WTC11 (cell line): ENCODE data around the gene MRPS11. TPM values are rescaled to one million over a fixed set of nuclear protein-coding genes. Genes with fewer than 3 reads are reported as not detected.

ENCODE experiments used
- ATAC-seq: fragments of 200-7000 bp; cut with Tn5 transposase; 2 replicates; pipeline ENCODE4 v1.10.0; 2021; ENCODE audit warnings: mild to moderate bottlenecking, moderate library complexity
- CTCF ChIA-PET: fragments of 300-600 bp; sonication (Branson Sonifier 250); formaldehyde crosslinking; loops from one replicate; lab custom pipeline; 2021; ENCODE audit warnings: antibody characterized with exemption; lab: Charles Lee
- POLR2A ChIA-PET: fragments of 350-600 bp; sonication (Branson Sonifier 250); formaldehyde crosslinking; loops from one replicate; lab custom pipeline; 2021; ENCODE audit warnings: antibody characterized with exemption; lab: Charles Lee
- DNase-seq: peaks from one replicate; pipeline ENCODE4 v3.0.0; 2021; ENCODE audit warnings: low spot score
- H3K27ac Mint-ChIP-seq: 2 replicates; pipeline ENCODE4 v1.8.0; 2021; ENCODE audit warnings: mixed read lengths
- H3K27me3 Mint-ChIP-seq: 2 replicates; pipeline ENCODE4 v1.8.0; 2021; ENCODE audit warnings: low read depth, mild to moderate bottlenecking, moderate library complexity, mixed read lengths
- H3K36me3 Mint-ChIP-seq: 2 replicates; pipeline ENCODE4 v1.8.0; 2021; ENCODE audit warnings: mixed read lengths
- H3K4me1 Mint-ChIP-seq: 2 replicates; pipeline ENCODE4 v1.8.0; 2022; ENCODE audit warnings: mixed read lengths
- H3K4me3 Mint-ChIP-seq: 2 replicates; pipeline ENCODE4 v1.8.0; 2021; ENCODE audit warnings: mild to moderate bottlenecking, moderate library complexity, mixed read lengths
- H3K9me3 Mint-ChIP-seq: 2 replicates; pipeline ENCODE4 v1.8.0; 2021; ENCODE audit warnings: mixed read lengths
- AFF4 ChIP-seq: sonication (generic); formaldehyde crosslinking; IDR thresholded peaks from 2 replicates; pipeline ENCODE4 v1.8.1; 2023; ENCODE audit warnings: mild to moderate bottlenecking, missing genetic modification reagents, borderline replicate concordance
- ARID4B ChIP-seq: sonication (generic); formaldehyde crosslinking; IDR thresholded peaks from 2 replicates; pipeline ENCODE4 v1.8.0; 2023; ENCODE audit warnings: missing genetic modification reagents, mild to moderate bottlenecking, borderline replicate concordance
- CBFB ChIP-seq: sonication (generic); formaldehyde crosslinking; IDR thresholded peaks from 2 replicates; pipeline ENCODE4 v1.8.1; 2022; ENCODE audit warnings: mild to moderate bottlenecking, low read depth, missing genetic modification reagents
- CREB1 ChIP-seq: sonication (generic); formaldehyde crosslinking; IDR thresholded peaks from 2 replicates; pipeline ENCODE4 v1.8.0; 2023; ENCODE audit warnings: mild to moderate bottlenecking, missing genetic modification reagents
- E2F5 ChIP-seq: sonication (generic); formaldehyde crosslinking; IDR thresholded peaks from 2 replicates; pipeline ENCODE4 v1.8.1; 2022; ENCODE audit warnings: mild to moderate bottlenecking, moderate library complexity, missing genetic modification reagents
- EMX1 ChIP-seq: fragments of 250-450 bp; sonication (Bioruptor Pico); IDR thresholded peaks from 2 replicates; pipeline ENCODE4 v1.8.0; 2021; ENCODE audit warnings: mild to moderate bottlenecking
- FOXJ3 ChIP-seq: sonication (generic); formaldehyde crosslinking; IDR thresholded peaks from 2 replicates; pipeline ENCODE4 v1.9.0; 2021; ENCODE audit warnings: missing genetic modification reagents, mild to moderate bottlenecking, borderline replicate concordance
- GTF2I ChIP-seq: fragments of 250-450 bp; sonication (Bioruptor Pico); conservative IDR thresholded peaks from 2 replicates; pipeline ENCODE4 v1.4.0; 2021; ENCODE audit warnings: mild to moderate bottlenecking
- NFATC4 ChIP-seq: fragments of 250-450 bp; sonication (Bioruptor Pico); IDR thresholded peaks from 2 replicates; pipeline ENCODE4 v1.9.0; 2021; ENCODE audit warnings: mild to moderate bottlenecking
- NR2C2 ChIP-seq: sonication (generic); formaldehyde crosslinking; IDR thresholded peaks from 2 replicates; pipeline ENCODE4 v1.8.0; 2022; ENCODE audit warnings: mild to moderate bottlenecking, missing genetic modification reagents
- NR3C1 ChIP-seq: sonication (generic); formaldehyde crosslinking; conservative IDR thresholded peaks from 2 replicates; pipeline ENCODE4 v1.8.1; 2023; ENCODE audit warnings: low read depth, mild to moderate bottlenecking, missing genetic modification reagents
- PRDM15 ChIP-seq: sonication (generic); formaldehyde crosslinking; IDR thresholded peaks from 2 replicates; pipeline ENCODE4 v1.8.0; 2022; ENCODE audit warnings: missing genetic modification reagents
- RORB ChIP-seq: fragments of 250-450 bp; sonication (Bioruptor Pico); IDR thresholded peaks from 2 replicates; pipeline ENCODE4 v1.9.0; 2021; ENCODE audit warnings: mild to moderate bottlenecking
- ZBTB21 ChIP-seq: sonication (generic); formaldehyde crosslinking; IDR thresholded peaks from 2 replicates; pipeline ENCODE4 v1.8.1; 2023; ENCODE audit warnings: mild to moderate bottlenecking, missing genetic modification reagents, borderline replicate concordance
- ZNF138 ChIP-seq: sonication (generic); formaldehyde crosslinking; conservative IDR thresholded peaks from 2 replicates; pipeline ENCODE4 v1.8.1; 2022; ENCODE audit warnings: mild to moderate bottlenecking, moderate library complexity, missing genetic modification reagents
- ZNF232 ChIP-seq: sonication (generic); formaldehyde crosslinking; IDR thresholded peaks from 2 replicates; pipeline ENCODE4 v1.8.0; 2022; ENCODE audit warnings: mild to moderate bottlenecking, missing genetic modification reagents
- ZNF263 ChIP-seq: sonication (generic); formaldehyde crosslinking; IDR thresholded peaks from 2 replicates; pipeline ENCODE4 v1.8.1; 2022; ENCODE audit warnings: low read depth, mild to moderate bottlenecking, moderate library complexity, missing genetic modification reagents
- ZNF423 ChIP-seq: fragments of 250-450 bp; sonication (Bioruptor Pico); IDR thresholded peaks from 2 replicates; pipeline ENCODE4 v2.1.2; 2022; ENCODE audit warnings: mild to moderate bottlenecking, moderate library complexity
- total RNA-seq: library from RNA; stranded (reverse); gene quantifications from 3 replicates; pipeline ENCODE4 v1.2.3, GENCODE V29; 2021
- TF ChIP-seq, protein P1 (sequence below): sonication (generic); formaldehyde crosslinking; conservative IDR thresholded peaks from 2 replicates; pipeline ENCODE4 v1.8.1; 2022; ENCODE audit warnings: mild to moderate bottlenecking, missing genetic modification reagents

Gene MRPS11
- total RNA-seq, 1 experiment from 2014 or later: 49.1 TPM

- TF ChIP-seq, protein P1, sequence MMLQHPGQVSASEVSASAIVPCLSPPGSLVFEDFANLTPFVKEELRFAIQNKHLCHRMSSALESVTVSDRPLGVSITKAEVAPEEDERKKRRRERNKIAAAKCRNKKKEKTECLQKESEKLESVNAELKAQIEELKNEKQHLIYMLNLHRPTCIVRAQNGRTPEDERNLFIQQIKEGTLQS (CRISPR knock-in tag): no peak
- TF ChIP-seq RORB (CRISPR knock-in tag) (no peak), ZBTB21 (CRISPR knock-in tag) (no peak)
Observed at GRCh38 chr15:88428805-88429605, 38.5 kb upstream of the MRPS11 start (continued).

DNA sequence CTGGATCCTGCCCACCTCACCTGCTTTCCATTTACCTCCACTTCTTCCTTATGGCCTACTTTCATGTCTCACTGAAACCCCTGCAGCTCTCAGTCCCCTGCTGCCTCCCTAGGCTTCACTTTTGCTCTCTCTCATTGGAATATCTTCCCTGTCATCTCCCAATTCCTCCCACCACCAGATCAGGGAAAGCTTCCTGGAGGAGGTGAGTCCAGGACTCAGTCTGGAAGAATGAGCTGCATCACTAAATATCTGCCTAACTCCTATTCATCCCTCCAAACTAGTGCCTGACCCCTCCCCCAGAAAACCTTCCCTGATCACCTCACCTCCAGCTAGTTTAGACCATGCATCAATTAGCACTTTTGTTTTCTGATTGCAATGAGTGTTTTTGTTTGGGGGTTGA lies 37.5 kb upstream of the MRPS11 start:
- Mint-ChIP-seq H3K36me3 (no peaks in the 10 kb centered on the region), H3K4me1 (peaks cover 8% of the 10 kb centered on the region), H3K9me3 (no peaks in the 10 kb centered on the region), H3K4me3 (no peak overlapping the region), H3K27ac (no peak overlapping the region), H3K27me3 (peaks cover 6% of the 10 kb centered on the region; the same call in 1 of the 2 replicates)
- DNase-seq (no peak), ATAC-seq (no peak)
- ChIA-PET POLR2A (no interaction called here), CTCF (interaction anchor here (1.1 kb wide), 1 partner anchor 33 kb away, joined by 3 read pairs; no protein-coding TSS in a partner anchor)
- TF ChIP-seq ARID4B (CRISPR knock-in tag) (no peak), CREB1 (CRISPR knock-in tag) (no peak), ZNF138 (CRISPR knock-in tag) (no peak), FOXJ3 (CRISPR knock-in tag) (no peak), NFATC4 (no peak), ZNF423 (CRISPR knock-in tag) (no peak), PRDM15 (no peak), CBFB (CRISPR knock-in tag) (no peak), ZNF263 (CRISPR knock-in tag) (no peak), ZNF232 (no peak), NR2C2 (CRISPR knock-in tag) (no peak), EMX1 (CRISPR knock-in tag) (no peak), NR3C1 (CRISPR knock-in tag) (no peak), E2F5 (CRISPR knock-in tag) (no peak), GTF2I (CRISPR knock-in tag) (no peak), AFF4 (CRISPR knock-in tag) (no peak)
